ENCODE results near the gene THSD7A. TPM values are rescaled to one million over a fixed set of nuclear protein-coding genes. Genes with fewer than 3 reads are reported as not detected.

Gene THSD7A
- total RNA-seq, 1 donor from 2014 or later = 7.0 TPM

GRCh38 chr7:11642841-11643240 is 189.2 kb downstream of the THSD7A start:
- DNase-seq (ENCODE audit: low spot score) = no peak

- DNase-seq (ENCODE audit: low spot score) = no peak
Measured at GRCh38 chr7:11642276-11642675, 189.7 kb downstream of the THSD7A start.

DNA sequence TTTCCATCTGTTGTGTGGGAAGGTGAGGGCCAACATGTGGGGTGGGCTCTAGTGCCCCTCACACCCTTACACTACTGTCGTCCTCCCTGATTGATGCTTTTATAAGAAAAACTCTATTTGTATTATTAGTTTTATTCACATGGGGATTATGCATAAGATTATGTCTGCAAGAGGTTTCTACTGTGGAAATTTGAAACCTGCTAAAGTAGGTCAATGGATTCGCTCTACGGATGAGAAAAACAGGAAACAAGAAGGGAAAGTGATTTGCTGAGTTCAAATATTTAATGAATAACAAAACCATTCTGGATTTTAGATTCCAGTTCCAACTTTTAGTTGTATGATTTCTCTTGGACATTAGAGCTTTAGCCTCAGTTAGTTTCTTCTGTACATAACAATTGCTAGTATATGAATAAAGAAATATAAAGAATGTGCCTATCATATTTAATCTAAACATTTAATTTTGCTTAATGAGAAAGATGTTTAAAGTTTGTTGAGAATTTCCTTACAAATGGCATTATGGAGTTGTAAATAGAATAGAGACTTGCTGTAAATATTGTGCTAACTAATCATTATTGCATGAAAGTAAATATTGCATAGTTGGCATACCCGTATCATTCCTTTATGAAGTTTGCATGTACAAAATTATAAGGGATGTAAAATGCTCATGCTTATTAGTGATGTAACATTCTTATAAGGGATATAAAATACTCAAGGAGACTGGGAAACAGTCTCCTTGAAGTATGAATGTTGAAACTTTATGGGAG is 193.8 kb downstream of the THSD7A start:
- DNase-seq (ENCODE audit: low spot score) = no peak

- DNase-seq (ENCODE audit: low spot score) = no peak
Measured at GRCh38 chr7:11636274-11636673, 195.7 kb downstream of the THSD7A start.

DNA sequence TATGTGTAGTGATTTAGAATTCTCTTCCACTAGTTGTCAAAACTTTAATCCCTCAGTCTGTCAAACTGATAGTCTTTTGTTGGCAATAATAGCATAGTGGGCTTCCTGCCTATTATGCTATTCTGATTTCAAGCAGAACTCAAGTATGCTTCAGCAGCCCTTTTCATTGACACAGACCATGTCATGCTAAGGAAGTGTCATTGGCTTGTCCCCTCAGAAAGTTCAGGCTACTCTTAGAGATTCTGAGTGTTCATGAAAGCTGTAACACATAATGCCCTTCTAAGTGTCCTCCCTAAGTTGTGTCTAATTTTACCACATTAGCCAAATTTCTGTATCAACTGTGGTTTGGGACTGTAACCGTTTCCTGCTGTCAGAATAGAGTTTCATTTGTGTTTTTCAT is 198.7 kb downstream of the THSD7A start:
- no peak for DNase-seq (ENCODE audit: low spot score)

DNA sequence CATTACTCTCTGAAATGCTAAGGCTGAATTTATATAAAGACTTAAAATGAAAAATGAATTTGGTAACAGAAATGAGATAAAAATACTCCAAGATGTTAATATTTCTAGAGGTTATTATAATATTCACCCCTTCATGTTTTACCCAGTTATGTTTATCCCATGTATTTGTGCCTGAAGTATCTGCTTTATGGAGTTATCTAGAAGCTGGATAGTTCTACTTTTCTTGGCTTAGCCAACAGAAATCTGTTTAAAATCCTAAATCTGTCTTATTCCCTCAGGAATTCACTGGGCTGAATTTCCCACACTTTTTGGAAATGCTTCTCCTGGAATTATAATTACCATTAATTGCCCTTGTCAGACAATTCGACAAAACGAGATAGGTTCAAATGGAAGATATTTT is 201.6 kb downstream of the THSD7A start:
- DNase-seq (ENCODE audit: low spot score) = peak; percentile 47

DNA sequence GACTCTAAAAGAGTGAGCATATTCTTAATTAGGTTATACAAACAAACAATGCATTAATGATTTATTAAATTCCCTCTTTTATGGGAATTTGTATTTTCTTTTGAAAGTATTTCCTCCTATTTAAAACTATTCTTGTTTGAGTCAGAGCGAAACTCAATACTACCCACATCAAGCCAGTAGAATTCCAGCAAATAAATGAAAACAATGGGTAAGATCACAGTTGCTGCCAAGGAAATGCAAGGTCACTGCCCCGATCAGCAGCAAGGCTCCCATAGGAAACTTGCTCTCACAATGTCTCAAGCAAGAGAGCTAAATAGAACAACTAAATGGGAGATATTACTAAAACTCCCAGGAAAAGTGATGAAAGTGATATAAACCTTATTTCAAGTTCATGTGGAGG is 206.3 kb downstream of the THSD7A start:
- peak; percentile 36 for DNase-seq (ENCODE audit: low spot score)

DNA sequence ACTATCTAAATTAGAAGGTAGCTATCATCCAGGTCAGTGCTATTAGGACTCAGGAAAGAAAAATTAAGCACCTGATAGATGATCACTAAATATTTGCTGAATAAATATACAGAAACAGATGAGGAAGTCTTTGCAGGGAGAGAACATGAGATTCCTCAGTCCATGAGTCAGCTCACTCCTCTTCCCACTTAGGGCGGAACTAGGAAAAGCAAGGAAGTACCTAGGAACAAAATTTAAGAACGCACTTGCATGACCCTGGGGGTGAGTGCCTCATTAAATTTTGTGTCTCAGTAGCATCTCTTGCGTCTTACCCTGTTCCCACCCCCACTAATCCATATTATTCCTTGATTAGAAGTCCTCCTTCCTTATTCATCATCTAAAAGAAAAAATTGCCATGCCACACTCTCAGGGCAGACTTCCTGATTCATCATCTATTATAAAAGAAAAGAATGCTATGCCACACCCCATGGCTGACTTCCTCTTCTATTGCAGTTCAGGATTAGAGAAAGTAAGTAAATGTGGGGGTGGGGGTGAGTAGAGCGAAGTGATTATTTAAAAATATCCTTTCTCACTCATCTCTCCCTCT is 208.8 kb downstream of the THSD7A start:
- no peak for DNase-seq (ENCODE audit: low spot score)

DNA sequence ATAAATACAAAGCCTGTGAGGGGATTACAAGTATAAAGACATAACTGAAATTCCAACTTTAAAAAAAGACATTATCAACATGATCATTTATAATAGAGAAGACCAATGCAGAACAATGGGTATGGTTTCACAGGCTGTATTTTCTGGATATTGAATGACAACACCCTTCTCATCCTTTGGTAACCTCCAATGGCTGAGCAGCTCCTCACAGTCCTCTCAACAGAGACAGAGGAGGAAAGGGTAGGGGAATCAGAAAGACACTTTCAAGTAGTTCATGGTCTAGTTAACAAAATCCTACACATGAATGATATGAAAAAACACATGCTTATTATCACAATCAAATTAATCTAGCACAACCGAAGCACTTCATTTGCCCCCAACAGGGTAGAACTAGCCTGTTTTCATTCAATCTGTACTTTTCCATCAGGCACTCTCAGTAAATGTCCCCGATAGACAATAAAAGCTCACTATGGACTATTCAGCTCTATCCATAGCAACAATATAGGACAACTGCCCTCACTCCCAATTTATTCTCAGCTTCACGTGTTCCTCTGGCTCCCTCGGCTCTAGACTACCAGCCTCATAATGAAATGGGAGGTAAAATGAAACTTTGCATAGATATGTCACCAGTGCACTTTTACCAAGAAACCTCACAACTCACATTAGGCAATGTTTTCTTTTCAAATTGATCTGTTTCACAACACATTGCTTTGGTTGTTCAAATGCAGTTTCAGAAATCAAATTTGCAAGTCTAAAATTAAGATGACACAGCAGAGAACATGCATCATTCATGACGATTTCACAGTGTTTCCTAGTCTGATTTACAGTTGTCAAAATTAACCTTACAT is 211.4 kb downstream of the THSD7A start:
- DNase-seq (ENCODE audit: low spot score) = no peak

GRCh38 chr7:11616466-11616865 is 215.5 kb downstream of the THSD7A start:
- DNase-seq (ENCODE audit: low spot score) = no peak

GRCh38 chr7:11615174-11615573 is 216.8 kb downstream of the THSD7A start:
- no peak for DNase-seq (ENCODE audit: low spot score)

DNA sequence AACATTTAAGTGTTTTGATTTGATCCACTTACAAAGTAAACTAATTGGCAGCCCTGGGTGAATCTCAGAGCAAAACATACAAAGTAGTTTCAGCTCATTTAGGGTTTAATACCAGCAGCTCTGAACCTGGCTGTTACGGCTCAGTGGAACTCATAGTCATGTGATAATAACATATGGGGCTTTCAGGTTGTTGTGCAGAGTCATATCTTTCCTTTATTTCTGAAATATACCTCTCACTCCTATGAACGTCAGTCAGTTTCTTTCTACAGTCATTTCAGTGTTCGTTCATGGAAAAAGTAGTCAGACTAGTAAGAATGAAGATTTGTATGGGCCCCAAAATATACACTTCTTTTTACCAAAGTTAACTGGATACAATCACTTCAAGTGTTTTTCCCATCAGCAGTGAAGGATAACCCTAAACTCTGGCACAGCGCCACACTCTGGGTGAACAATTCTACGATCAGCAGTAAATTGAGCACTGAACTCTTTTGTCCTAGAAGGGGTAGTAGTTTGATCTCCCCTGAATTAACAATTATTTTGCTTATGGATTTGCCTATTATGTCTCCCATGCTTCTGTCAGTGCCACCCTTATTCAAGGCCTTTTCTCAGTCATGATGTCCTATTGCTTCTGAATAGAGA is 218.6 kb downstream of the THSD7A start:
- DNase-seq (ENCODE audit: low spot score) = no peak

- DNase-seq (ENCODE audit: low spot score) = no peak
Measured at GRCh38 chr7:11612737-11613136, 219.3 kb downstream of the THSD7A start.

GRCh38 chr7:11609096-11609670 is 222.8 kb downstream of the THSD7A start:
- DNase-seq (ENCODE audit: low spot score) = peak; percentile 92

GRCh38 chr7:11607686-11608085 is 224.3 kb downstream of the THSD7A start:
- peak; percentile 63 for DNase-seq (ENCODE audit: low spot score)

DNA sequence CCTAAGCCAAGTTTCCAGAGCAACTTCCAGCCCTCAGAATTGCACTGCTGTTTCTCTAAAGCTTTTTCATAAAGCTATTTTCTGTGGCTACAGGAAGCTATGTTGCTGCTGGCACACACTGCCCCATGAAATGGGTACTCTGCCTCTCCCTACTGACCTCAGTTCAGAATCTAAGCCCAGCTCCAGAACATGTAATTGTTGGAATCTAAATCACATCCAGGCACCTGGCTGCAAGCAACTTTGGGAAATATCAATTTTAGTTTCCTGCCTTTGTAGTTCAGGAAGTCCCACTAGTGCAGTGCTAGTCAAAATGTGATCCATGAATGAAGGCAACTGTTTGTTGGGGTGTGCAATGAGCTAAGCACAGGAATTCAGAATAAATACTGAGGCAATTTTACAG is 226.2 kb downstream of the THSD7A start:
- no peak for DNase-seq (ENCODE audit: low spot score)

GRCh38 chr7:11604505-11604904 is 227.5 kb downstream of the THSD7A start:
- peak; percentile 19 for DNase-seq (ENCODE audit: low spot score)

DNA sequence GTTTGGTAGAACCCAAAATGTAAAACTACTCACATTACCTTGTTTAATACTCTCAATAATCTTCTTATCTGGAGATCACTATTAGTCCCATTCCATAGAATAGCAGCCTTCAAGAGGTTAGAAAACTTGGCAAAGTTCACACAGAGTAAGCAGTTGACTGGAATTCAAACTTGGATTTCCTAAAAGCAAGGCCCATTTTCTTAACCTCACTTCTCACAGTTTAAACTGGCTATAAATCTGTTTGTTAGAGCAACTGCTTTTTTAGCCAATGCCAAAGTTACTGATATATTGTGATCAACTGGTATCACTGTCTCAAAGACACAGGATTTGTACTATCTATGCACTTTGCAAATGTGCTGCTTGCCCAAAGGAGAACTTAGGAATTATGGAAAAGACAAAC is 230.2 kb downstream of the THSD7A start:
- peak; percentile 77 for DNase-seq (ENCODE audit: low spot score)

DNA sequence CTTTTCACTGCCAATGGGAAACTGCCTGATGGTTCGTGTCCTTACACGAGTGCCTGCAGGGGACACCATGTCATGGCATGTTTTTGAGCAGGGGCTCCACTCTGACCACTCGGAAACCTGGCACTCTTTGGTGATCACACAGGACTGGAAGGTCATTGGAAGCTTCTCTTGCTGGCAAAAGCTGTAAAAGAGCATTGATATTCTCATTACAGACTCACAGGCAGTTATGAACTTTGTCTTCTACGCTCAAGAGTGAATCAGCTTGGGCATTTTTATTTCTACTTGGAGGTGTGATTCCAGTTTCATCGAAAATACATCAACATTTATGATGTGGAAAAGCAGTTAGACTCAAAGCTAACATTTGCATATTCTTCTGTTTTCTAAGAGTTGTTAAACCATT is 238.7 kb downstream of the THSD7A start:
- no peak for DNase-seq (ENCODE audit: low spot score)

DNA sequence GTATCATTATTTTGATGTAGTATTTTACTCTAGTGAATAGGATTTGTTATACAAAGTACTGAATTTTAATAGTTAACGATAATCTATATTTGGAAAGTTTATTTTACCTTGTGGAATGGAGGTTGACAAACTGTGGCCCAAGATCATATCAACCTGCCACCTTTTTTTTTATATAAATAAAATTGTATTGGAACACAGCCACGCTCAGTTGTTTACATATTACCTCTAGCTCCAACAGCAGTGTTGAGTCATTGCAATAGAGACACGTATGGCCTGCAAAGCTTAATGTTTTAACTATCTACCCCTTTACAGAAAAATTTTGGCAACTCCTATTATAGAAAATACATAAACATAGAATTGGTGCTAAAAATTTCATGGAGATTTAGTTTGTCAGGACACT is 239.3 kb downstream of the THSD7A start:
- no peak for DNase-seq (ENCODE audit: low spot score)

DNA sequence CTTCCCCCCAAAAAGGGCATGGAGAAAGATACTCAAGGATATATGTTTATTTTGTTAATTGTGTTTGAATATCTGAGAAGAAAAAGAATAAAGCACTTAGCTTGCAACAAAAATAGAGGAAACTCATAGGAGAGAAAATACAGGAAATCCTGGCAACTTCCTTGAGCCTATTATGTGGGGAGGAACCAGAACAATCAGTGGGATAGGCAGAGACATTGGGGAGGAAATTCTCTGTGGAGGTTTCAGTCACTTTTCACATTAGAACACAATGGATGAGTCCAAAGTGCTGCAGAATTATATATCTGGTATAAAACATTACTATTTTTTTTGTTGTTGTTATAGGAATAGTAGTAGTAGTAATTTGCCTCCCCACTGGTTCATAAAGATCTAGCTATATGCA is 240.1 kb downstream of the THSD7A start:
- no peak for DNase-seq (ENCODE audit: low spot score)
